Smooth muscle cell of the brain vasculature (primary cell): ENCODE results near the gene AMBRA1.

Experiments
- DNase-seq: peaks from one replicate; pipeline ENCODE4 v3.0.0-alpha.2; 2012; ENCODE audit warnings: low read depth, low spot score

Gene AMBRA1

GRCh38 chr11:46475051-46475925 lies 118.5 kb downstream of the AMBRA1 start:
- no peak for DNase-seq

DNA sequence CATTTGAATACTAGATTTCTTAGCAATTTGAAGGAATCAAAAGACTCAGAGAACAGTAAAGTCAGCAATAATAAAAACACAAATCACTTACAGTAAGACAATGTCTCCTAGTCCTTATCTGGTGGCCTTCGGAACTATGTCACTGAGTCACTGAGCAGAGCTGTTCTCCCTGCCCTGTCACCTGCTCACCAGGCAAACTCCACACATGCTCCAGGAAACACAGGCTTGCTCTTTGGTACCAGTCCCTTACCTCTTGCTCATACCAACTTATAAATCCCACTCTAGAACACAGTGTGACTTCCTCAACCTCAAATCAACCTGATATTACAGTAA lies 121.2 kb downstream of the AMBRA1 start:
- DNase-seq = no peak

DNA sequence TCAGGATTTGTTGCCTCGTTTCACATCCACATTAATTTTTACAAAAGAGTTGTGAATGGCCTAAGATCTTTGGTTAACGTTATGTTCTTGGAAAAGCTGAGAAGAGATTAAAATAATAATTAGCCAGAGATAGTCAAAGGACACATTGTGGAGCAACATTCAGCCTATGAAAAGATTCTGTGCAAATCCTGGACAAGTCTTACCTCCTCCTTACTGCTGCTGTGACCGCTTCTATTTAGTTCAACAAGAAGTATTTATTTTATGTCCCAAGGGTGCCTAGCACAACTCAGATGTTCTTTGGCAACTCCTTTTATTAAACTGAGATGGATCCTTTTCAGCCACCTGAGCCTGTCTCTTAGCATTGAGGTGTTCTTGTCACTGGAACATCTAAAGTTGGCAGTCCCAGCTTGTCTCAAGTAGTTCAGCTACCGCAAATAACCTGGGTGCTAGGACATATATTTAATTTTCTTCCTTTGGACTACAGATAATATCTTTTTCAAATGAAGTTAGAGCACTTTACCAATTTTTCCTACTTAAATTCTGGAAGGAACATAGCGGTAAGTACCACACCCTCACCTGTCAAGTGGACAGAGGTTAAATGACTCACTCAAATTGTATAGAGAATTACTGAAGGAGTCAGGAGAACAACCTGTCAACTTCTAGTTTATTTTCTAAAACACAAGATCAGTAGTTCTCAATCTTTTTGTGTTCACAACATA lies 121.7 kb downstream of the AMBRA1 start:
- DNase-seq = no peak

DNA sequence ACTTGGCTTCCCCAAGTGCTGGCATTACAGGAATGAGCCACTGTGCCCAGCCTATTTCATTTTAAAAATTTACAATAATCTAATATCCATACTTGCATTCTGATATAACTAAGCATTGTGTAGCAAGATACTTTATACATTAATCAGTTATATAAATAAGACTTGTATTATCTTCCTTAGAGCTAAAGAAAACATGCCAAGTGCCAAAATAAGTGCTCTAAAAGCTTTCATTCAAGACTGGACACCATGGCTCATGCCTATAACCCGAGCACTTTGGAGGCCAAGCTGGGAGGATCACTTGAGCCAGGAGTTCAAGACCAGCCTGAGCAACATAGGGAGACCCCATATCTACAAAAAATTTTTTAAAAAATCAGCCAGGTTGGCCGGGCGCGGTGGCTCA lies 123.9 kb downstream of the AMBRA1 start:
- DNase-seq = no peak

- DNase-seq = no peak
These were observed 128.1 kb downstream of the AMBRA1 start for GRCh38 chr11:46465683-46466082.

GRCh38 chr11:46463701-46464421 lies 130.0 kb downstream of the AMBRA1 start:
- no peak for DNase-seq

DNA sequence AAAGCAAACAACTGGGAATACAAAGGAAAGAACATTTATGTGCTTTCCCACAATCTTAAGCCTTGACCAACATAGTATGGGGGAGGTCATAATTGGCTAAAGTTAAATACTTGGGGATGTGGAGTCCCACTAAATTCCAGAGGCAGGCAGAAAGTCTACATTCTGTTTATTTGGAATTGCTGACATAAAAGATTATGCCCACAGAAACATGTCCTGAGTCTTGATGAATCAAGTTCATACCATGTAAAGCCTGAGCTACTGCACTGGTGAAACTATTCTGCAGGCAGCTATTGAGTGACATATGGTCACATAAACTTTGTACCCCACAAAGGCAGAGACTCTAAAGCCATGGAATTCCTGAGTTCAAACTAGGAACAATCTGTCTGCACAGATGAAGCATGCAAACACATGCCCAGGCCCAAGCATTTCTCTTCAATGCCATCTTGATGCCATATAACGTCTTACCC lies 132.3 kb downstream of the AMBRA1 start:
- no peak for DNase-seq

DNA sequence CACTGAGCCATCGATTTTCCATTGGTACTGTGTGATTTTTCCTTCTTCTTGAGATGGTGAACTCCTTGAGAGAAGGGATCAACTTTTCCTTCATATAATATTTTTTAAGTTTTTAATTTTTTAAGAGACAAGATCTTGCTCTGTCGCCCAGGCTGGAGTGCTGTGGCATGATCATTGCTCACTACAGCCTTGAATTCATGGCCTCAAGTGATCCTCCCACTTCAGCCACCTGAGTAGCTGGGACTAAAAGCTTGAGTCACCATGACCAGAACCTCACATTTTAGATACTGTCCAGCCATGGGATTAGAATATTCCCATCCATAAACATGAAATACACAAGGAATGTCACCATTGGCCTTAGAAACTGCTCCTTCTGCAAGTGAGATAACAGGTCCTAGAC lies 135.3 kb downstream of the AMBRA1 start:
- DNase-seq = no peak

- no peak for DNase-seq
These were observed 136.0 kb downstream of the AMBRA1 start for GRCh38 chr11:46457659-46458424.

GRCh38 chr11:46457021-46457420 lies 136.8 kb downstream of the AMBRA1 start:
- DNase-seq = no peak

DNA sequence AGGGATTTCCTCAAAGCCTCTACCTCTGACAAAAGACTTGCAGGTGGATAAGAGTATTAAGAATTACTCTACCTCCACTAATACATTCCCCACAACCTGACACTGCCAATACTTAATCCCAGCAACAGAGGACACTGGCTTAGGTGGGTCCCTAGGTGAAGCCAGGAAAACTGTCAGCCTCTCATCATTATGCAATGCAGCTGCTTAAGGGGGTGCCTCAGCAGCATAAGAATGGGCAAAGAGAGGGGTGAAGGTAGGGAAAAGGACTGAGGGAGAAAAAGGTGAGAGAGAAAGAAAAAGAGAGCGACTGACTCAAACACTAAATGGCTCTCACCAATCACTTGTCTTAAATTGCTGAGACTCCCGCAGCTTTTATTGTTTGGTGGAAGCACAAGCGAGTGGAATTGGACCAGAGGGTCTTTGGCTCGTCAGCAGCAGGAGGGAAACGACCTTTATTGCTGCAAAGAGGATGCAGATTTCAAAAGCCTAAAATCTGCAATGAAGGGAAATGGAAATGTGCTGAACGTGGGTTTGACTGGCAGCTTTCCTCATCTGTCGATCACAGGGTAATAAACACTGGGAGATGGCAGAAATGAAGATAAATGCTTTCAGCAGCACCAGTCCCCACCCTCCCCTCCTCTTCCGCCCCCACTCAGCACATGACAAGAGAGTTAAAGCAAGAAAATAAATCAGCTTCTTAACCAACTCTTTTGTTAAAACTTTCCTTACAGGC lies 137.4 kb downstream of the AMBRA1 start:
- no peak for DNase-seq

GRCh38 chr11:46455834-46456233 lies 138.0 kb downstream of the AMBRA1 start:
- no peak for DNase-seq

GRCh38 chr11:46452918-46453517 lies 140.8 kb downstream of the AMBRA1 start:
- no peak for DNase-seq

DNA sequence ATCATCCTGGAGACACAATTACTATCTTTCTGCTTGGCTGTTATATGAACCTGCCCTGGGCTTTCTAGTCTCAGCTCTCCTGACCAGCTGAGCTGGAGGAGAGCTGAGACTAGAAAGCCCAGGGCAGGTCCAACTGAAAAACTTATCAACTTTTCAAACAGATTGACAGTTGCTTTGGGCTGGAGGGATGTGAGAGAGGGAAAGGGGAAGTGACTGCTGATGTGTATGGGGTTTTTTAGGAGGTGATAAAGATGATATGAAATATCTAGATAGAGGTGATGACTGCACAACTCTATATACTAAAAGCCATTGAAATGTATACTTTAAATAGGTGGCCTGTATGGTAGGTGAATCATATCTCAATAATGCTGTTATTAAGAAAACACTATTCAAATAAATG lies 142.1 kb downstream of the AMBRA1 start:
- DNase-seq = no peak

DNA sequence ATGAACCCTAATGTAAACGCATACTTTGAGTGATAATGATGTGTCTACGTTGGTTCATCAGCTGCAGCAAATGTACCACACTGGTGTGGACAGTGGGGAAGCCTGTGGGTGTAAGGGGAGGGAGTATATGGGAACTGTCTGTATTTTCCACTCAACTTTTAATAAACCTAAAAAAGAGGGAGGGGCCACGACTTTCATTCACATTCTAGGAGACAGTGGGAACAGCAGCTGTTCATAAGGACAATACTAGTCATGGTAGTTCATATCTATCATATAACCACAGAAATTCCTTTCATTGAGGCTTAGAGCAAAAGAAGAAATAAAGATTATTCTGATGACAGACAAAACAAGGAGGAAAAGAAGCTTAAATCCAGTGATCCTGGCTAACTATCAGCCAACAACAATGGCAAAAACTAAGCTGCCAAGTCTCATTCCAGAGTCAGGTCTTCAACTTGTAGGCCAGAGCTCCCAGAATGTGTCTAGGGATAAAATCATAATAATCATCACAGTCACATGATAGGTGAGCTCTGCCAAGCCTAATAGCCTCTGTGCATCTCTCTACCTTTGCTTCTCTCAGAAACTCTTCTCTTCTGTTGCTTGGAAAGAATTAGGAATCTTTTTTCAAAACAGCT lies 142.9 kb downstream of the AMBRA1 start:
- DNase-seq = no peak

DNA sequence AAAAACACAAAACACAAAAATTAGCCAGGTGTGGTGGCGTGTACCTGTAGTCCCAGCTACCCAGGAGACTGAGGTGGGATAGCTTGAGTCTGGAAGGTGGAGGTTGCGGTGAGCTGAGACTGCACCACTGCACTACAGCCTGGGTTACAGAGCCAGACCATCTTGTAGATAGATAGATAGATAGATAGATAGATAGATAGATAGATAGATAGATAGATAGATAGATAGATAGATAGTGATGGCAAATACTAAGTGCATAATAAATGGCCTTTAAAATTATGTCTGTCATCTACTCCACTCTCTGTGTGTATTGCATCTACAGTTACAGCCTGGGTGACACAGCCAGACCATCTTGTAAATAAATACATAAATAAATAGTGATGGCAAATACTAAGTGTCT lies 146.3 kb downstream of the AMBRA1 start:
- DNase-seq = no peak

DNA sequence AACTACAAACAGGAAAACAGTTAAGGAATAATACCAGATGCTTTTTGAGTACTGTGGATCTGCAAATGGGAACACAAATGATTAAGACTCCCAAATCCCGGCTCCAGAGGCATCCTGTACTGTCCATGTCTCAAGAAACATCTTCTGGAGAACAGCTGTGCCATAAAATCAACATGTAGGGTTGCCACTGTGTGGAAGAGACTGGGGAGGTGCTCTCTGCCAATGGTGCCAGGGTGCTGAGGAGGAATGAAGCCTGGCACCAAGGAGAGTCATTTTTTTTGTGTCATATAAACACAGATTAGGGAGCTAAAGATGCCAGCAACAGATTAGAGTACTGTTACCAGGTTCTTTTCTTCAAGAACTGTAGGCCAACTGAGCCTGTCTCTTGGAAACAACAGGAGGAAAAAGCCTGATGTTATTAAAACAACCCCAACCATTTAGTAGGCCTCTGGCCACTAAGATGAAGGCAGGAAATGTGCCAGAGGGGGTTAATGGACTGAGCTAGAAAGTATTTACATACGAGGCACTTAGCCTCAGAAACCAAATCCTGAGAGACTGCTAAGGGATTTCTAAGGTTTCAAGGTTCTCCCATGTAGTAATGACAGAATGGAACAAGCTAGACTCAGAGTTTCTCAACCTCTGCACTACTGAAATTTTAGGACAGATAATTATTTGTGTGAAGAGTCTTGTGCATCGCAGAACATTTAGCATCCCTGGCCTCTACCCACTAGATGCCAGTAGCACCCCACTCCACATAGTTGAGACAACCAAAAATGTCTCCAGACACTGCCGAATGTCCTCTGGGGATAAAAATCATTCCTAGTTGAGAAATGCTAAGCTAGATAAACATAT lies 147.7 kb downstream of the AMBRA1 start:
- peak; percentile 9 for DNase-seq

DNA sequence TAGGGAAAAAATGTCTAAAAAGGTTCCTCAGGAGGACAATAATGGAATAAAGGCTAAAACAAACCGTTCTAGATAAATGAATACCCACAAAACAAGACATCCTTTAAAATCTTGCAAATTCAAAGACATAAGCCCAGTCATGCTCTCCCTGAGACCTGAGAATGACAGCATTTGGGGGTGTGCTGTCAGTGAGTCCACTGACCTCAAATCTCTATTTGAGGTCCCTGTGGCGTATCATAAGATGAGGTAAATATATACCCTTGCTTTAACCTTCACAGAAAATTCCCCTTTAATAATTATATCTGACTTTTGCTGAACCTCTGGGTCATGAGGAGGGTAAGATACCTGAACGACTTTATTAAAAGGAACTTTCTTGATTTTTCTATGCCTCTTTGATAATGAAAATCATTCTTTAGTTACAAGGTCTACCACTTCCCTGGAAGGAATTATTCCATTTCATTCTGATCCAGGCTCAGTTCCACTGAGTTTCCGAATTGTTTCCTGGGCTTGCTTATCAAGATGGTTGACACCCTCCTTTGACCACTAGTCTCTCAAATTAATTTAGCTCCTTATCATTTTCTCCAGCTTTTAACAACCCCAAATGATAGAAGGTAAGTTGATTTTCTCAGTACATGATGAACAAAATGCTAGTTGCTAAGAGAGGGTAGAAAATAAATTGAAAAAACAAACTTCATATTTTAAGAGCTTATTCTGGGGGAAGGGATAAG lies 148.5 kb downstream of the AMBRA1 start:
- no peak for DNase-seq
